HG03159 (cell line): ENCODE results near the gene MYOZ2.

Experiments used
- ATAC-seq: cut with Tn5 transposase; IDR thresholded peaks from one replicate; pipeline ENCODE4 v1.9.1; 2021; ENCODE audit warnings: mild to moderate bottlenecking, moderate library complexity; ENCODE audit not compliant: unreplicated experiment

MYOZ2 gene

DNA sequence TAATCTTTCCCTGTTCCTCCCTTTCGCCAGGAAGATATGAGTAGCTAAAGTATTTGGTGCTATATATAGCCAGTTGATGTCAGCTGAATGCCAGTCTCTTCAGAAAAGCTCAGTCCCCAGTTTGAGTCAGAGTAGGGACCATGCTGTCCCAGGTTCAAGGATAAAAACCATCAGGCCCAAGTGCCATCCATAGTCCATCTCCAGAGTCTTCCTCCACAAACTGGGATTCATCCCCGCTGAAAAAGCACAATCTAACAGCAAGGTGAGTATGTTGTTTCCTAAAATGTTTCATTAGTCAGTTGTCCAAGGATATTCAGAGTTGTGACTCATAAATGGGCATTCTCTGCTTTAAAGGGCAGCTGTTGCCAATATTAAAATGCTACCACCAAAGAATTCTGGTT is at the start of gene MYOZ2:
Gene MYOZ2, plus strand, starts transcription at position 112 of the 401 bp plus-strand sequence. CDS start 694 bp downstream, outside the sequence.
- ATAC-seq = no peak

DNA sequence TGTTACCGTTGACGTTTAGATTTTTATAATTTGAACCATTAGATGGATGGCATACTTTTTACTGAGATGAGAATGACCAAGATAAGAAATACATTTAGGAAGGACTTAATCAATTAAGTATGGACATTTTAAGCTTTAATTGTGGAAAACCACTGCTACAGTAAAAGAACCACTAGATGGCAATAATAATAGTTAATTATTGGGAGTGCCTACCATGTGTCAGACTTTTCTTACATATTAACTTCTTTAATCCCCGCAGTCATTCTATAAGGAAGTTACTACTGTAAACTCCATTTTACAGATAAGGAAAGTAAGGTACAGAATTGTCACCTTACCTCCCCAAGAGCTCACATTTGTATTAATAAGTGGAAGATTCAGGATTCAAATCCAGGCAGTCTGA is 48.5 kb upstream of the MYOZ2 start:
- ATAC-seq = no peak

DNA sequence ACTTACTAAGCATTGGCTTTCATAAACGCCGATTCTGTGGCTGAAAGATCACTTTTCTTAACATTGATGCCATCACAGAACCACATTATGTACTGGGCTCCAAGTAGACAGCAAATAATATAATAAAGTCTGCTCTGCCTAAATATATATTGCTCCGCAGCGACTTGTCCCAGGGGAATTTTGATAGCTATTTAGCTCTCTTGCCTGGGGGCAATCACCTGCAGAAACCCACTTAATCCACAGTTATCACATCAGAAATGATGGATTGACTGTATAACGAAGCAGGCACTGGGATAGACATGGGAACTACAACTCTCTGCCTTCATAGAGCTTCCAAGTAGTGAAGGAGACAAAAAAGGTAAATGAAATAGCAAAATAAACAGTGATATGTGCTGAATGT is 48.0 kb upstream of the MYOZ2 start:
- ATAC-seq = no peak

DNA sequence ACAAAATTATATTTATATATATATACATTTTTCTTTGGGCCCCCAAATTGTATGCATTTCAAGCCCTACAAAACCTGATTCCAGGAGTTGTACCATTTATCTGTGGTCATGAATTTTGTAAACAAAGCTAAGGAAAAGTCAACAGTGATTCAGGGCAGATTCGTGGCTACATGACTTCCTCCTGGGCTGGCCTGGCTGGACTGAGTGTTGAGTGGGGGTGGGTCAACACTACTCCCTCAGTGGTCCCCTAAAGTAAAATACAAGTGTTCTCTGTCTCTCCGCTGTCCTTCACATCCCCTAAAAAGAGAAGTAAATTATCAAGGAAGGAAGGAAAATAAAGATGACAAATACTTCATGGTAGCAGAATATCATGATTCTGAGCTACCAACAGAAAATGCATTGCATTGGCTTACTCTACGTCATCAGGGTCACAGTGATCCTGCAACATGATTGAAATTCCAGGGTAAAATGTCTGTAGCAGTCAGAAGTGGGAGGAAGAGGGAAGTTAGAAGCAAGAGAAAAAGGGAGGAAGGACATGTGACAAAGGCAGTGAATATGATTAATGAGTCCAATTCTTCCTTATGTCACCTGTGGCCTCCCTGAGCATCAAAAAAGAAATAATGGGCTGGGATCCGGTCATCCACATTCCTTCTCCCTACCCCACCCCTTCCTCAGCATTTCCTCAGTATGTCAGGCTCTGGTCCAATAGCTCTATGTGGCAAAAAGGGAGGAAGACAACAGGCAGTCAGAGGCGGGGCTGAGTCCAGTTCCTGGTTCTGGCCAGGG is 42.4 kb upstream of the MYOZ2 start:
- ATAC-seq = no peak

DNA sequence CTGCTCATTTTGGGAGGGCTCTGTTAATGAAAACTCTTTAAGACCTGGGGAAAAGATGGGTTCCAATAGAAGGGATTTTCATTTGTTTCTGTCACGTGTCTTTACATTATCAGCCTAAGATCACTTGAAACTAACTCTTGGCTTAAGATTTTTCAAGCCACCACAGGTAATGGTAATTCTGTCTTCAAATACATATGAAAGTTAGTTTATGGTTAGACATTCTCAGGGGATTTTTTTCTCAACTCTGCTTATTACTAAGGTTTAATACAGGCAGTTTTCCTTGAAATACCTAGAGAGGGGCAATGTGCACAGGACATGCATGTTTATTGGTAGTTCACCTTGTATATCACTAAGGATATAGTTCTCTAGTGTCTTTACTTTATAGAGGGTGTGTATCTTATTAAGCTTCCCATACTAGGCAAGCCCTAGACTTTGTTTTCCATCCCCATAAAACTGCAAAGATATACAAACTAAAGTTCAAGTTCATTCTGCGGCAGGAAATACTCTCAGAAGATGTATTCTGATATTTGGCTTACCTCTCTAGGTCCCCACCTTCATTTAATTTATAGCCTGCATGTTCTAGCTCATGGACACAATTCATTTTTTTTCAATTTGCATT is 38.2 kb upstream of the MYOZ2 start:
- ATAC-seq = no peak

DNA sequence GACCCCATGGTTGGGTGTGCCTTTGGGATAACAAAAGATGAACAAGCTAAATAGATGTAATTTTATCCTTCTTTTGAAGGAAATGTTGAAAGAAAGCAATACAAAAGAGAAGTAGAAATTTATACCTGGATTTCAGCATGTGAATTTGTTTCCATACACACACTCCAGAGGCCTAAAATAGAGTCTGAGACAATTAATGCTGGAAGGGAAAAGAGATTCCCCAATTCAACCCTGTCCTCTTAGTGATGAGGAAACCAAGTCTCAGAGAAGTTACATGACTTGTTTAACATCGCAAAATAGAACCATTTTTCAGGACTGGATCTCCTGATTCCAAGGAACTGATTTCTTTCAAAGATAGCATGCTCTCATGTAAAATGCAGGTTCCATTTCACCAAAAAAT is 37.3 kb upstream of the MYOZ2 start:
- no peak for ATAC-seq

DNA sequence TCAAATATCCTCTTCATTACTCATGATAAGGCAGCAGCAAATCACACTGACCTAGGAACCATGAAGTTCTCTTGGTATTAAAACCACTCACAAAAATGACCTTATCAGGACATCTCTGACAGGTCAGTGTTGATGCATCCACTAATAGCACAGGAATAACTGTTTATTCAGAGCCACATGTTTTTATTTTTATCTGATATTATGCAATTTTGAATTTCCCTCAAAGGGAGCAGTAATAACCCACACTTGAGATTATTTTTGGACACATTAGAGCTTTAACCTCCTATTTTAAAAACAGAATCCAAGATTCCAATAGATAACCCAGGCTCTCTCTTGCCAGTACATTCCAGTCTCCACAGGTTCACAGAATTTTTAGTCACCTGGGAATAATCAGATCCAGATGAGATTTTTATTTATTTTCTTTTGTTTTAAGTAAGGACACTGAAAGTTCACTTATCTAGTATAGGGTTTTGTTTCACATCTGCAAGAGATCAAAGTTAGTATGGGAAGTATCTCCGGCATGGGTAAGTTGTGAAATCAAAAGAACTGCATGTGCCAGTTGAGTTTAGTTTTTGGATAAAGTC is 36.3 kb upstream of the MYOZ2 start:
- ATAC-seq = no peak

DNA sequence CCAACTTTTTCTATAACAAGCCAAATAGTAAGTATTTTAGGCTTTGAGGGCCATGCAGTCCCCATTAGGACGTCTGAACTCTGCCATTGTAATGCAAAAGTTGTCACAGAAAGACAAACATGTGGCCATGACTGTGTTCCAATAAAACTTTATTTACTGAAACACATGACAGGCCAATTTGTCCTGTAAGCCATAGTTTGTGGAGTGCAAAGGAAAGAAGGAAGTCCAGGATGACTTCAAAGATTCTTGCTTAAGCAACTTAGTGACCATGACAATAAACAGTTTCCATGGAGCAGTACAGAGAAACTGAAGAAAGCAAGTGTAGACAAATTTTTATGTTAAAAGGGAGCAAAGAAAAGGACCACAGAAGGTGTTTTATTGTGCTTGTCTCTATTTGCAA is 35.0 kb upstream of the MYOZ2 start:
- ATAC-seq = no peak

DNA sequence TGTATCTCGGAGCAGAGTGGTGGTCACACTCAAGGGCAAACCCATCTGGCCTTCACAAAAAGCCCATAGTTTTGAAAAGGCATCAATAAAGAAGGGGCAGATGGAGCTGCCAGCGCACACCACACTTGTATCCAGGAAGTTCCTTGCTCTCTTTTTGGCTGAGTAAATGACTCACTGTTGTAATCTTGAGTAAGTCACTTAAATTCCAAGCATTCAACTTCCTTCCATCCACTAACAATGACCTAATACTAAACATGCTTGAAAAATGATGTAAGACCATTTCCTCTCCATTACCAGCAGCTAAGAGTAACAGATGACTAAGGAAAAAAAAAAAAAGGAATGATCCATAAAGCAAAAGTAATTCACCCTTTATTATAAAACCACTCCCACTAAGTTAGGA is 32.4 kb upstream of the MYOZ2 start:
- no peak for ATAC-seq

DNA sequence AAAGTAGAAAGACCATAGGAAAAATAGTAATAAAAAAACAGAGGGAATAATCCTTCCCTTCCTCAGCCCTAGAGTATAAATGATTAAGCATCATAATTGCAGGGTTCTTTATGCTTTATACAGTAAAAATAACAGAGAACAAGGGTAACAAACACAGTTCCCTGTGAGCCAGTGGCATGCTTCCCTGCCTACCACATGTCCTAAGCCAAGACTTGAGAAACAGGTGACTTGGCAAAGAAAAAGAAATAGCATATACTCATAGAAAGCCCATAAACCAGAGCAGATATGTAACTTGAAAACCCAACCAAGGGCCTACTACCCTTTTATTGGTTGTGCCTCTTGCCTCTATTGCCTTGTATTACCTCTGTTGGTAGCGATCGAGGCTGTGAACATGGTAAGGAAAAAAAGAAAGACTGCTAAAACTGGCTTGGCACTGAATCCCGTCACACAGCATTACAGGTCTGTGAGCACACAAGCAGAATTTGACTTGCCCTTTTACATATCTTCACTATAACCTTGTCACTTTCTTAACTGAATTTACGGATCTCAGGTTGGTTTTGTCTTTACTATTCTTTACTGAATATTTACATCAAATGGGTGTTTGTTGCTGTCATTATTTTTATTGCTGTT is 30.9 kb upstream of the MYOZ2 start:
- ATAC-seq = no peak

DNA sequence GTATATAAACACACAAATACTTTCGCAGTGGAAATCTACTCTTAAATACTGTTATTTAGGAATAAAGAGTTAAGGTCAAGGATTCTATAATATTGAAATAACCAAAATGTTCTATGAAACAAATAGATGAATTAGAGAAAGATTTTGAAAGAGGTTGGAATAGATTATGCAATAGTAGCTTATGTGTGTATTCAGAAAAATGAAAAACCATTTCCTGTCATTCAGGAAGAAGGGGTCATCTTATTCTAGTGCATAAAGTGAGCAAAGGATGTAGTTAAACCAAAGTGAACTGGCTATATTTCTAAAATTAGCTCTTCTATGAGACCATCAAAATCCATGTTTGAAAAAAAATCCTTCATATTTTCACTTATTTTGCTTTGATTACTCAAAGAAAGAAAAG is 30.0 kb upstream of the MYOZ2 start:
- ATAC-seq = no peak

DNA sequence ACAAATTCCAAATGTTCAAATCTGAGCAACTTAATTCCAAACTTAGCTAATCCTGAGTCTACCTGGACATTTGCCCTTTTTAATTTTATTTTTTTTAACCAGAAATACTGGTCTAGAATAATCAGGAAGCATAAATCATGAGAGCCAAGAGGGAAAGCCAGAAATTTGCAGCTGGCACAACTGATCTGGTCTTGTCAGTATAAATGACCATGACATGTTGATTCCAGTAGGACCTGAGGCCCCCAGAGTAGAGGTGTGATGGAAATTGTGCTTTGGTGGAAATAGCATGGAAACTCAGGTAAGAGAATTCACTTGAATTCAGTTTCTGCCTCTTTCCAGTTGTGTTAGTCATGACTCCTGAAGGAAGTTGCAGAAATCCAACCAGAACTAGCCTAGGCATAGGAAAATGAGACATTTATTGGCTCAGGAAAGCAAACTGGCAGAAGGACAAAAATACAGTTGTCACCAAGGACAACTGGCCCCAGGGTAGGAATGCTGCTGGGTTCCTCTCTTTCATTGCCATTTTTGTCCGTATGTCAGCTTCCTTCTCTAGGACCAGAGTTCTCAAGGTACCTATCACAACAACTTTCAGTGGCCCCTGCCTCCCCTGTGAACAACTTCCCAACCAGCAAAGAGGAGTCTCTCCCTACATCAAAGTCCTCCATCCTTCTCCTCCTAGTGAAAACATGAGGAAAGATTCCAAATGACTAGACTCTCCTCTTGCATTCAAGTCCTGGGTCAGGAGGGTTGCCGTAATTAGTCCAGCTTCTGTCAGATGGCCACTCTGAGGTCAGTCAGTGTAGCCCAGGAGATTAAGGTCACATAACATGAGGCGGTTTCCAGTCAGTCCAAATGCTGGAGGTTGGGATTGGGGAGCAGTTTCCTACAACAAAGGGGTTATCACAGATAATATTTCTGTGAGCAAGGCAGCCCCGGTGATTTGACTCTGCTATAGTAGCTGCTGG is 29.3 kb upstream of the MYOZ2 start:
- no peak for ATAC-seq

DNA sequence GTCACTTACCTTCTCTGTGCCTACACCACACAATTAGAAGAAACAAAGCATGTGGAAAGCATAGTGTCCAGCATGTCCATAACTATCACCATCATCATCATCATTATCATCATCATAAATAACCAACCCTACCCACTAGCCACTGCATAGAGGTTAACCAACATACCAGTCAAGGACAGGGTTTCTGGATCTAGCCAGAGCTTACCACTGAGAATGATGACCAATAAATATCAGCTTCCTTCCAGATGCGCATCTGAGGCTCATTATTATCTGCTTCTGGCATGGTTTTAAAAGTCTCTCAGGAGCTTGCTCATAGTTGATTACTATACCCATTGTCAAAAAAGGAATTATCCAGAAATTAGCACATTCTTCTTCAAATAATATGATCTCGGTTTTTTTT is 25.5 kb upstream of the MYOZ2 start:
- no peak for ATAC-seq

DNA sequence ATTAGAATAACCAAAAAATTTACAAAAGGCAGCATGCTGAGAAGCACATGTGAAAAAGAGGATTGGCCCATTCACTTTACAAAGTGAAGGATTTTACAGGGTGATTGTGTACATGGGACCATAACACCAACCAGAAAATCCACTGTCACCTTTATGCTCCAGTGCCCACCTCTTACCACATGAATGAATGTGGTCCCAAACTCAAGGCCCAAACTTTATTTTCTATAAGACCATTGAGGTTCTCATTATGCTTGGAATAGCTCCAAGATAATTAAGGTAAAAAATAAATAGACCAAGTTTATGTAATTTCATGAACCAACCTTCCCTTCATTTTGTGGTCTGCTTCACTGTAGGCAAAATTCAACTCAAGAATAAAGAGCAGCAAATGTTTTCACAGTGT is 24.3 kb upstream of the MYOZ2 start:
- no peak for ATAC-seq

DNA sequence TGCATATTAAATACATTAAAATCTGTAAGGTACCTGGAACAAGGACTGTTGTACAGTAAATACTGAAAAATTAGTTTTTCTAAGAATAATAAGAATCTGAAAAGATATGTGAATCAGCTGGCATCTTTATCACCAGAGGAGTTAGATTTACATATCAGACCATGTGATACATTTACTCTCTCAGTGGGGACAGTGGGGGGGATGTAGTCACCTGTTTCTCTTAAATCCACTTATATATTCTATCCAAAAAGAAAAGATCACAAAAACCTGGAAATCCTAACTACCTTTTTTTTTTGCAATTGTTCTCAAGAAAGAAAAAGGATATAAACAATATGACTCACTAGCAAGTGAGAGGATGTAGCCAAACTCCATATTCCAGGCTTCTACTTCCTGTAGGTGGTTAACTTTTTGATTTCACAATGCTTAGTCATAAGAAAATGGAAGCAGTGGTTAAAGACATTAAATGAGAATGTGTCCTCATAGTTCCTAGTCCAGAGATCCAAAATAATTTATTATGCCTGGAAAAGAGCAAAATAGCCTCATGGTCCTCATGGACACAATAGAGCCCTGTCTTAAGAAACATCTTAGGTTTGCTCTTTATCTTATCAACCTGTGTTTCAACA is 22.5 kb upstream of the MYOZ2 start:
- no peak for ATAC-seq

DNA sequence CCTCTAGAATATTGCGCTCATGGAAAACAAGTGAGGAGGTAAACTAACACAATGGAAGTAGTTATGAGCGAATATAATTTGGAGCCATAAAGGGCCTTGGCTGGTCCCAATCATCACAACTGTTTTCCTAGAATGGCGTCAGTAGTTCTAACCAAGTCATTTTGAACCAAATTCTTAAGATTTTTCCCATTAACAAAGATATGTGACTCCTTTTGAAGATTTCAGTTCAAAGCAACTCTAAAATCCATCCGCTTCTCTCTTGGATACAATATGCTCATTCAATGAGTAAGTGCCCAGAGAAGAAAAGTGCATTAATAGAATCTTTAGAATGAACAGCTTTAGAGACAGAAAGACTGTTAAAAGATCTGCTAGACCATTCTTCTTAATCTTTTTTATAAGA is 19.6 kb upstream of the MYOZ2 start:
- no peak for ATAC-seq

DNA sequence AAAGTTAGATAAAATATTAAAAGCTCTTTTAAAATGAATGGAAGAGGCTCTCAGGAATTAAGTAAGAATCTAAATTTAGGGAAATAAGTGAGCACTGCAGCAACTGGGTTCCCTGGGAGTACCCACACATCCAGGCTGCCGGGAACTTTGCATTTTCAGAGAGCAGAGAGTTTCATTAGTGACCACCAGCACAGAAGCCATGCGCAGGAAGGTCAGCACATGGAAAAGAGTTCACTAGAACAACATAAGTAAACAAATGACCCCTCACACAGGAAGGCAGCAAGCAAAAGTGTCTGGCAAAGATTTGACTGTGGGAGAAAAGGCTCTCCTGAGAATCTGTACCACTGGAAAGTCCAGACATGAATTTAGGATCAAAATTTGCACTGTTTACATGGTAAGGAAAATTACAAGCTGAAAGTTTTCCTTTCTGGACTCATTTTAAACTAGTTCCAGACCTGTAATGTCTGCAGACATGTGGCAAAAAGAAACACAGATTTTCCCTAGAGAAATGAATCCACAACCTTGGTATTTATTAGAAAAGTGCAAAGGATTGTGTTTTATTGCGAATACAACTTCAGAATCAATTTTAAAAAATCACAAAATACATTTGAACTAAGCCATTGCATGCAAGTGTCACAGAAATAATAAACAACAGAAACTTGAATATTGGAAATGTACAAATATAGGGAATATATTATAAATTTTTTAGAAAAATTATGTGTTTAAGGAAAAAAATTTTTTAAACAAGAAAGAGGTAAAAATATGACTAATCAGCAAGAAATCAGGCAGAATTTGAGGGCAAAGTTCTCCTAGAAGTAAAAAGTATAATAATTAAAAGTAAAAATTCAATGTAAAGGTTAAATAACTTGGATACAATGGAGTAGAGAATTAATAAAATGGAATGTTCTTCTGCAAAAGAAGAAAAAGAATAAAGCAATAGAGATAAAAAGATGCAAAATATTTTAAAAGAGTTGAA is 18.4 kb upstream of the MYOZ2 start:
- ATAC-seq = no peak

DNA sequence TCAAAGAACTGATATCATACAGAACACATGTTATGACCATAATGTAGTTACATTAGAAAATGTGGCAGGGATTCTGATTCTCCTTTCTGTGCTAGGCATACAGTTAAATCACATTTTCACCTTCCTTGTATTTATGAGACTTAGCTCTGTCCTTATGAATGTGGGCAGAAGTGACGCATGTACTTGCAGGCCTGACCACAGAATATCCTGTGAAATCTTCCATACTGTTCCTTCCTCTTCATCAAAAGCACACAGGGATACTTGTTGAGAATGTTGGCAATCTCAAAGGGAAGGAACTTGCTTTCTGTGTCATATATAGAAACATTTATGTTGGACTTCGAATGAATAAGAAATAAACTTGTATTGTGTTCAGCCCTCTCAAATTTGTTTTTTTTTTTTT is 17.2 kb upstream of the MYOZ2 start:
- no peak for ATAC-seq

DNA sequence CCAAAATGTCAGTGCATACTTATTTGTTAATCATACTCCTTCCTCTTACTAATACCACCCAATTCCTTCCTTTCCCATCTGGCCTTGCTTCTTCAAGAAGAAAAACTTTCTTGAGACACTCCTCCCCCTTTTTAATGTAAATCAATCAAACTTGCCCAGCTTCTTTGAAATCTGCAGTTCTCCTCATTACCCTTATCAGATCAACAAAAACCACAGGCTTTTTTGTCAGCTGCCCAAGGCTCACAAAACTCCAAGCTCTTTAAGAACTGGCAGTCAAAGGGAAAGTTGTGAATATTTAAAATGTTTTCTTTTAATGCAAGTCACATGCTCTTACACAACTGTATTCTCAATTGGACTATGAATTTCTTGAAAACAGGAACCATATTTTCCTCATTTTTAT is 11.3 kb upstream of the MYOZ2 start:
- no peak for ATAC-seq
